Fibroblast of peridontal ligament (primary cell): ENCODE measurements around the gene TMEM171.

ENCODE experiments used
- DNase-seq: peaks from one replicate; pipeline ENCODE4 v3.0.0-alpha.2; 2010; ENCODE audit errors: extremely low read depth

Gene TMEM171

DNA sequence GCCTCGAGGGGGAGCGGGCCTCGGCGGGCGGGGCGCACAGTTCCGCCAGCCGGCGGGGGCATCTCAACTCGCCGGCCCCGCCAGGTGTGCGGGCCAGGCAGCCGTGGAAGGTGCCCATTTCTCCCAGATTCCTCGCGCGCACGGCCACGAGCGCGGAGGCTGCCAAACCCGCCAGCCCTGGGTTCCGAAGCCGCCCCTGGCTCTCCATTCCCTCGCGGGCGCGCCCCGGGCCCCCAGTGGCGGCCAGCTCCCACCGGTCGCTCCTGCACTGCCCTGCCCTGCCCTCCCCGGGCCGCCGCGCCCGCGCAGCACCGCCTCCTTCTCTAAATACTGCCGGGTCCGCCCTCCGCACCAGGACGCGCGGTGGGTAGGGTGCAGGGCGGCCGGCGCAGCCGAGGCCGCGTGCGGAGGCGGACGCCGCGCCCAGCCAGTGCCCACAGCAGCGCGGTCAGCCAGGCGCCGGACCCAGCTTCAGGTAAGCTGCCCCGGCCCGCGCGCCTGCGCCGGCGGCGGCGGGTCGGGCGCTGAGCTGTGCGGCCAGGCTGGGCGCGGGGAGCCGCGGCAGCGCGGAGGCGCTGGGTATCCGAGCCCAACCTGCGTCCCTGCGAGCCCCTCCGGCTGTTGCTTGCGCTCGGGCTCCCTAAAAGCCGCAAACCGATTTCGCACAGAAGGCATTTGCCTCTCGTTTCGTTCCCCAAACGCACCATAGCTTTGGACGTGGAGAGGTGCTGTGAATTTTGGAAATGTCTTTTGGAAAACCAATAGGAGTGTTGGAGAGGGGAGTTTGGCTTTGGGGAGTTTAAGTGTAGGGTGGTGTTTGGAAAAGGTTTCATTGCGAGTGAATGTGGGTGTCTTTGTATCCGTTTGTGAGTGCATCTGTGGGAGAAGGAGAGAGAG is at the start of gene TMEM171:
TMEM171 (plus strand) TSS at position 354 of the 897 bp plus-strand sequence. CDS start 2,799 bp downstream, outside the sequence.
- DNase-seq: peak; percentile 15

GRCh38 chr5:73081093-73081492 is 39.3 kb upstream of the TMEM171 start:
- no peak for DNase-seq

DNA sequence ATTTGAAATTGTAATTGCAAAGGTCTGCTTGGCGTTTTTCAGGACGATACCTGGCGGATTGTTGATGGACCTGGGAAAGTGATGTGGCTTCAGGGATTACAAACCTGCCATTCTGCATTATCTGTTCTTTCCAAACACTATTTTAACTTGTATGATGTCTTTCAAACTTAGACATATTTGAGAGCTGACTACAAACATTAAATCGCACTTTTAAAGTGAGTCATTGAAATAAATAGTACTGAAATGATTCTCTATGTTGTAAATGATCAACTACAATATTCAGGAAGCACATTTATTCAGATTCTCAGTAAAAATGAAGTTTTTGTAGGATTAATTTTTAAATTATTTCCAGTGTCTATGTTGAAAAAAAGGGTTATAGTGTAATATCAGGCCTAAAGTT is 32.3 kb upstream of the TMEM171 start:
- no peak for DNase-seq

DNA sequence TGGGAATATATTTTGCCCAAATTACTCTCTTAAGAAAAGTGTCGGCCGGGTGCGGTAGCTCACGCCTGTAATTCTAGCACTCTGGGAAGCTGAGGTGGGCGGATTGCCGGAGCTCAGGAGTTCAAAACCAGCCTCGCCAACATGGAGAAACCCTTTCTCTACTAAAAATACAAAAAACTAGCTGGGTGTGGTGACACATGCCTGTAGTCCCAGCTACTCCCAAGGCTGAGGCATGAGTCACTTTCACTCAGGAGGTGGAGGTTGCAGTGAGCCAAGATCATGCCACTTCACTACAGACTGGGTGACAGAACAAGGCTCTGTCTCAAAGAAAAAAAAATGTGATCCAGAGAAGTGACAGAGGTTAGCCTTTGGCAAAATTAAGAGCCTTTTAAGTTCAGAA is 26.4 kb upstream of the TMEM171 start:
- DNase-seq: peak; percentile 45

DNA sequence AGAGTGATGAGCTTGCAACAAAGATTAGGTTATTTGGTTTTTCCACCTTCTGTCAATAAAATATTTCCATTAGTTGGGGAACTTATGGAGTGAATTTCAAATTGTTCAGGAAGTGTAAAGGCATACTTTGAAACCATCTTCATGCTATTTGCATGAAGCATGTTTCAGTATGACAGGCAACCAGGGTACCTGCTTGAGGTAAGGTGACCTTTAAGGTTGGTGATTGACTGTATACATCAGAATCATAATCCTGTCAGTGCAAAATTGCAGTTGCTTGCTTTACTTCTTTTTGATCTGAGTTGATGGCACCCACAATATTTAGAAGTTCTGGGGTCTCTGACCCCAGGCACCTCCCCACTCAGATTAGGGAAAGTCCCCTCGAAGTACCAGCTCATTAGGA is 26.0 kb upstream of the TMEM171 start:
- no peak for DNase-seq

- DNase-seq: no peak
Observed at GRCh38 chr5:73095564-73096238, 24.7 kb upstream of the TMEM171 start.

DNA sequence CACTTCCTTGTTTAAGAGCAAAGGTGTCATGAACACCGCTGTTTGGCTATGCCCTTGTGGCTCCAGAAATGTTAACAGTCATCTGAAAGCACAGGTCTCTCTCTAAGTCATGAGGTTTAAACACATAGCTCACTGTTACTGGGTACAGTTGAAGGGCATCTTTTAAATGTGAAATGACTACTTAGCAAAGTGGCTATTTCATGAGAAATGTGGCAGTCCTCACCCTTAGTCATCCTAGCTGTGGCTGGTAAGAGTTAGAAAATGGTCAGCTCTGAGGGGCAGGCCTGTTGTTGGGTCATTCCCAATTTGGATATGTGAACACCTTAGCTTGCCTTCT is 24.2 kb upstream of the TMEM171 start:
- DNase-seq: no peak

DNA sequence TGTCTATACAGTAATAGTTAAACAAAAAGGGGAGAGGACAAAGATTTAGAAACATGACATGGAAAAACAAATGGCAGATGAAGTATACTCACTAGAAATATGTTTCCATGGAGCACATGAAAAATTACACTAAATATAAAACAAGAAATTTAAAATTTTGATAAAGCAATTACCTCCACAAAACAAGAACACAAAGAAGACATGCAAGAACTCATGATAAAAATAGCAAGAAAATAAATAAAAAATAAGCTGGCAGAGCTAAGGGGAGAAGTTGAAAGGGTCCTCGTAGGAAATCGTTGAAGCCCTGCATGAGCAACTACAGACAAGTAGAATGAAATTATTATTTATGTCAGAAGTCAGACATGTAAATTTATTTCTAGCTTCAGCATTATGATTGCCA is 22.6 kb upstream of the TMEM171 start:
- DNase-seq: no peak

DNA sequence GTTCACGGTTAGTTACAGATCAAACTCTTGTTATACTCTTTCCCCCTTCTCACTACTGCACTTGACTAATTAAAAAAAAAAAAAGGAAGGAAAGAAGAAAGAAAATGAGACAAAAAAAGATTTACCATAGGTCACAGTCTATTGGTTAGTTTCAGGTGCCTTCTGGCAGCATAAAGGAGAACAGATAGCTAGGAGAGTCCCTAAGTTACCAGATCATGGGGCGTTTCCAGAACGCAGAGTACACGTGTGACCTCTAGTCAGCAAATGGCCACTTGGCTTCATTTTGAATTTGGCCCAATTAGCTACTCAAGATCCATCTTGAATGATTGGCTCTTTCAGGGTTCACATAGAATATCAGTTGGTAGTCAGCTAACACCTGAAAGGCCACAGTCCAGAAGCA is 20.3 kb upstream of the TMEM171 start:
- no peak for DNase-seq

DNA sequence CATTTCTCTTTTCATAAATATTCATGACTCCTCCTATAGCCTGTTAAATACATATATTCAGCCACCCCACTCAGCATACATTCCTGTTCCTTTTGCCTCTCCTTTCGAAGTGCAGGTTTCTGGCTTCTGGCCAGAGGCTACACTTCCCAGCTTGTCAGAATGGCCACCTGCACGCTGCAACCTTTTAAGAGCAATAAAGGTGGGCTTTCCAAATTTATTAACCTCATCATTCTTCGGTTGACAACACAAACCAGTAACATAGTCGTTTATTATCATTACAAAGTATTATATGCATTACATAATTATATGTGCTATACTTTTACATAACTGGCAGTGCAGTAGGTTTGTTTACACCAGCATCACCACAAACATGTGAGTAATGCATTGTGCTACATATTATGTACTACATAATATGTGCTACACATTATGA is 16.5 kb upstream of the TMEM171 start:
- no peak for DNase-seq

DNA sequence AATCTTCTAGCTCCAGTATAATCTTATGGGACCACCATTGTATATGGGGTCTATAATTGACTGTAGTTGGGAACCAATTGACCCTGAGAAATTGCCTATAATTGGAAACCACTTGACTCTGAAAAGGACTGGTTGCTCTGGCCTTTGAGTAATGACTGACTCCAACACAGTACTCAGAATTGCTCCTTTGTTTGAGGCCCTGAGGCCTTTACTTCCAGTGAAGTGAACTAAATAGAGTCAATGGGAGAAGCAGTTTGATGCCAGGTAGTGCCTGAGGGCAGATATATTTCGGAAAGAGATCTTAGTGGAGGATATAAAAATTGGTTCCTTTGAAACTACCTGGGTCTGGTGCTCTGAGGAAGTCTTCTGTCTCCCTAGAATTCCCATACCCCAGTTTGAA is 16.0 kb upstream of the TMEM171 start:
- DNase-seq: no peak

- no peak for DNase-seq
Observed at GRCh38 chr5:73106335-73106734, 14.0 kb upstream of the TMEM171 start.

DNA sequence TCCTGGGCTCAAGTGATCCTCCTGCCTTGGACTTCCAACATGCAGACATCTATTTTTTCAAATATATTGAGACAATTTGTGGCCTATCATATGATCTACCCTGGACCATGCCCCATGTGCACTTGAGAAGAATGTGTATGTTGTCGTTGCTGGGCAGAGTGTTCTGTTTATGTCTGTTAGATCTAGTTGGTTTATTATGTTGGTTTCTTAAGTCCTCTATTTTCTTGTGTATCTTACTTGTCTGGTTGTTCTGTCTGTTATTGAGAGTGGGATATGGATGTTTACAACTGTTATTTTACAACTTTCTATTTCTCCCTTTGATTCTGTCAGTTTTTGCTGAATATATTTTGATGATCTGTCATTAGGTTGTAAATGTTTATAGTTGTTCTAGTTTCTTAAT is 10.2 kb upstream of the TMEM171 start:
- no peak for DNase-seq

DNA sequence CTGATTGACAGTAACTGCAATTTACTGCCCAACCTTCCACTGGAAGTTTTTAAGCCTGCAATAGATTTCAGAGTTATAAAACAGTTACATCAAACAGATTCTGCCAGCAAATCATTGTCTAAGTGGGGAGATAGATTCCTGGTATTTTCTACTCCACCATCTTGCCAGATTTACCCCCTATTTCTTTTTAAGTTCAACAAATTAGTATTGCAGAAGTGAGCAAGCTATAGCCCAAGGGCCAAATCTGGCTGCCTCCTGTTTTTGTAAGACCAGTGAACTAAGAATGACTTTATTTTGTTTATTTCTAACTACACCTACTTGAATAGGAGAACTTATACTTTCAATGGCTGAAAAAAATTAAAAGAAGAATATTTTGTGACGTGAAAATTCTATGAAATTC is 8.8 kb upstream of the TMEM171 start:
- DNase-seq: no peak

- DNase-seq: no peak
Observed at GRCh38 chr5:73112359-73112758, 8.0 kb upstream of the TMEM171 start.

DNA sequence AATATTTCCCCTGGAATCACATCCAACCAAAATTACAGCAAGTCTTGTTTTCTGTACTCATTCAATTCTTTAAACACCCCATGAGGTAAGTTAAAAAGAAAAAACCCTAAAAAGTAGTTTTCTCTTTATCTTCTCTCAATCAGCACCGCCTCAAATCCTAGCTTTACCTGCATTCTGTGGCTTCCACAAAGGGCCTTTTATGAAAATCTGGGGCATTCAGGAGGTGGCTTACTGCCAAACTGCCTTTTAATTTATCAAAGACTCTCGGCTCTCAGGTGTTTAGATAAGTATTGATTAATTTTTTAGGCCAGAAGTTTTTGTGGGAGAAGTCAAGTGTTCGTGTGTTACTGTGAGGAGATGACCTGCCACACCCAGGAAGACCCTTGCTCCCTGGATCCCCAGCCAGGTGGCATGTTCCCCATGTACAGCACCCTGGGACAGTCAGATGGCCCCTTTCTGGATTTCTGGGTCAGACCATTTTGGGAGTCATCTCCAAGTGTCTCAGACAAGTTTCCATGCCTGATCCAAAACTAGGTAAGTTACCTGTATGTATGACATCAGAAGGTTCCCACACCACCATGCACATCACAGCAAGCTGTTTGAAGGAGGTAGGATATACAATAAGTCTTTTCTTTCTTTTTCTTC is 6.2 kb upstream of the TMEM171 start:
- DNase-seq: no peak

- peak; percentile 95 for DNase-seq
Observed at GRCh38 chr5:73115399-73116051, 4.8 kb upstream of the TMEM171 start.

DNA sequence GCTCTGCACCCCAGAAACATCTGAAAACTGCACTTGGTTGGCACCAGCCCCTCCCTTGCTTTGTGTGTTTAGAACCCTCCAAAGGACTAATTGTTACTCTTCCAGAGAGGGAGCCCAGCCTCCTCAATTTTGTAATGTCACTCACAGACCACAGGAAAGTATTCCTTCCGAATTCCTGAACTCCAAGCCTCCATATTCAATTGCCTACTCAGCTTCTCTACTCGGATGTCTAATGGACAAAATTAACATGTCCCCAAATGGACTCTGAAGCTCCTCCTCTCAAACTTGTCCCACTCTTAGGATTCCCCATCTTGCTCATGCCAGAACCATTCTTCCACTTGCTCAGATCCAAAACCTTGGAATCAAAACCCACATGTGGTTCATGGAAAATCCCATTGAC is 3.9 kb upstream of the TMEM171 start:
- DNase-seq: no peak

GRCh38 chr5:73117088-73117740 is 3.2 kb upstream of the TMEM171 start:
- no peak for DNase-seq

DNA sequence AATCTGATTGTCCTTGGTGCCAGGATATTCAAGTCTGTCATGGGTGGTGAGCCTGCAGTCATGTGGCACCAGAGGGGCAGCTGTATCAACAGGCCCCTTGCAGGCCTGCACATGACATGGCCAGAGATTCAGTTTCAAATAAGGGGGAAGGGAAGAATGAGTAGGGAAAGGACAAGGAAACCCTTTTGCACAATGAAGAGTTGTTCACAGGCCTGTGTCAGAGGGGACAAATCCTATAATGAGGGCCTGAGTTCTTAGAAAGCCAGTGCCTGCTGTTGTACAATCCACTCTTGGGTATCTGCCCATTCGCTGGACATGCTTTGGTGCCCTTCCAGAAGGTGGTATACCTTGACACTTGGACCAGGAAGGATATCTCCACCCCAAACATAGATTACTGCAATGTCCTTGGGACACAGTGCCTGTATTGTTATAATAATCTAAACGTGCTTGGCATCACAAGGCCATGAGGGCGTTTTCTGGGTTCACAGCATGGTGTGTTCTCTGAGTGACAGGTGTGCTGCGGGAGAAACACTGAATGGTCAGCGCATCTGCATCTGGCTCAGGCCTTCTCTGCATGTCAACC is 1.9 kb upstream of the TMEM171 start:
- no peak for DNase-seq

DNA sequence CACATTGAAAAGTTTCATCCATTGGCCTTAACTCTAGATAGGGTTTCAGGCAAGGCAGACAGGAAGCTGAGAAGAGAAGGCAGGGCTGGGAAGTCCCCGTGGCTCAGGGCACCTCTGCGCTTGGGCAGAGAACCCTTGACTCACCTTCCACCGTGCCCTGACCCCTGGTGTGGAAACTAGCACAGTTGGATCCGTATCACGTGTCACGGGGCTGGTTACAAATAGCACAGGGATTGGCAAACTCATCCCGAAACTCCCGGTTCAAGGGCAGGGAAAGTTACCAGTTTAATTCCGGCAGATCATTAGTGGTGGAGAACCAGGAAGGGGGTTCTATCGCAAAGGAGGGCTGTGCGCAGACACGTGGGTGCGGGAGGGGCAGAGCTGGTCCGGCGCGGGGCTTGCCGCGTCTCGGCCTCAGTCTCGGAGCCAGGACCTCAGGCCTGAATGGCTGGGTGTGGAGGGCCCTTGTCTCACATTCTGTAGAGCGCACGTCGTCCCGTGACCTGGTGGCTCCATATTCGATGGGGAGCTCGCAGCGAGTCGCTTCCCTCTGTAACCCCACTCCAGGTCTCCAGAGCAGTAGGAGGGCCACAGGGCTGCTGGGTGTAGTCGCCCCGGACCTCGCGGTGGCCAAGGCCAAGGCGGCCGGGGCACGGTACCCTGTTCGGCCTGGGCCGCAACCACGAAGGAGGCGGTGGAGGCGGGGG is 771 bp upstream of the TMEM171 start:
- no peak for DNase-seq
